HepG2 (cell line): Measurements from ENCODE around the gene WNK1. TPM values are rescaled to one million over a fixed set of nuclear protein-coding genes. Genes with fewer than 3 reads are reported as not detected.

Experiments used
- CCAR2 ChIP-seq: fragments of 200-400 bp; formaldehyde crosslinking; optimal IDR thresholded peaks from 2 replicates; pipeline ENCODE3; 2018; ENCODE audit warnings: low read depth, mild to moderate bottlenecking, low read length, moderate library complexity
- CCDC6 ChIP-seq: sonication (generic); formaldehyde crosslinking; IDR thresholded peaks from 2 replicates; pipeline ENCODE4 v1.8.1; 2022; ENCODE audit warnings: mild to moderate bottlenecking, missing genetic modification reagents, moderate library complexity
- ETV5 ChIP-seq: IDR thresholded peaks from 2 replicates; pipeline ENCODE4 v1.6.1; 2018; ENCODE audit warnings: missing biosample characterization, missing genetic modification reagents, inconsistent platforms, borderline replicate concordance
- FOXC1 ChIP-seq: sonication (generic); formaldehyde crosslinking; IDR thresholded peaks from 2 replicates; pipeline ENCODE4 v1.8.0; 2022; ENCODE audit warnings: mild to moderate bottlenecking, missing genetic modification reagents, borderline replicate concordance
- GLI4 ChIP-seq: sonication (generic); formaldehyde crosslinking; IDR thresholded peaks from 2 replicates; pipeline ENCODE4 v1.5.1; 2020; ENCODE audit warnings: missing genetic modification reagents, mild to moderate bottlenecking, moderate library complexity, borderline replicate concordance
- GTF2F1 ChIP-seq: fragments of 150-350 bp; IDR thresholded peaks from 2 replicates; pipeline ENCODE4 v1.6.1; 2014; ENCODE audit warnings: low read length
- HNRNPL ChIP-seq: fragments of 200-400 bp; formaldehyde crosslinking; IDR thresholded peaks from 2 replicates; pipeline ENCODE4 v1.6.1; 2017; ENCODE audit warnings: mild to moderate bottlenecking, low read depth, low read length
- IRF9 ChIP-seq: sonication (generic); formaldehyde crosslinking; IDR thresholded peaks from 2 replicates; pipeline ENCODE4 v1.8.0; 2022; ENCODE audit warnings: missing genetic modification reagents, mild to moderate bottlenecking, borderline replicate concordance
- MED13 ChIP-seq: sonication (generic); formaldehyde crosslinking; IDR thresholded peaks from 2 replicates; pipeline ENCODE4 v1.5.0; 2020; ENCODE audit warnings: missing genetic modification reagents
- MED8 ChIP-seq: sonication (generic); formaldehyde crosslinking; IDR thresholded peaks from 2 replicates; pipeline ENCODE4 v1.8.1; 2023; ENCODE audit warnings: mild to moderate bottlenecking, missing genetic modification reagents; ENCODE audit not compliant: insufficient replicate concordance
- NFE2L2 ChIP-seq: fragments of 150-350 bp; IDR thresholded peaks from 2 replicates; pipeline ENCODE4 v1.6.1; 2014; ENCODE audit warnings: low read length
- RNF2 ChIP-seq: fragments of 450-650 bp; conservative IDR thresholded peaks from 2 replicates; pipeline ENCODE4 v1.6.1; 2016; ENCODE audit warnings: low read depth
- SMAD1 ChIP-seq: sonication (generic); formaldehyde crosslinking; IDR thresholded peaks from 2 replicates; pipeline ENCODE4 v1.4.0; 2020; ENCODE audit warnings: missing genetic modification reagents, low read depth, mild to moderate bottlenecking, borderline replicate concordance
- SNAPC2 ChIP-seq: sonication (generic); formaldehyde crosslinking; IDR thresholded peaks from 2 replicates; pipeline ENCODE4 v1.8.1; 2022; ENCODE audit warnings: mild to moderate bottlenecking, missing genetic modification reagents
- THAP7 ChIP-seq: sonication (generic); formaldehyde crosslinking; IDR thresholded peaks from 2 replicates; pipeline ENCODE4 v1.8.1; 2023; ENCODE audit warnings: mild to moderate bottlenecking, missing genetic modification reagents
- ZBTB34 ChIP-seq: sonication (generic); formaldehyde crosslinking; IDR thresholded peaks from 2 replicates; pipeline ENCODE4 v1.8.0; 2022; ENCODE audit warnings: mild to moderate bottlenecking, missing genetic modification reagents
- ZMYM4 ChIP-seq: sonication (generic); formaldehyde crosslinking; IDR thresholded peaks from 2 replicates; pipeline ENCODE4 v1.8.1; 2023; ENCODE audit warnings: mild to moderate bottlenecking, missing genetic modification reagents
- ZNF251 ChIP-seq: sonication (generic); formaldehyde crosslinking; IDR thresholded peaks from 2 replicates; pipeline ENCODE4 v1.9.0; 2021; ENCODE audit warnings: mild to moderate bottlenecking, missing genetic modification reagents
- ZNF530 ChIP-seq: sonication (generic); formaldehyde crosslinking; IDR thresholded peaks from 2 replicates; pipeline ENCODE4 v1.5.0; 2020; ENCODE audit warnings: low read depth, mild to moderate bottlenecking, missing genetic modification reagents
- ZNF598 ChIP-seq: sonication (generic); formaldehyde crosslinking; IDR thresholded peaks from 2 replicates; pipeline ENCODE4 v1.5.1; 2020; ENCODE audit warnings: mild to moderate bottlenecking, missing genetic modification reagents, borderline replicate concordance
- ZNF704 ChIP-seq: sonication (generic); formaldehyde crosslinking; IDR thresholded peaks from 2 replicates; pipeline ENCODE4 v1.8.1; 2023; ENCODE audit warnings: mild to moderate bottlenecking, inconsistent platforms, moderate library complexity, missing genetic modification reagents, borderline replicate concordance
- ZNF781 ChIP-seq: sonication (generic); formaldehyde crosslinking; IDR thresholded peaks from 2 replicates; pipeline ENCODE4 v1.5.1; 2020; ENCODE audit warnings: borderline replicate concordance, mild to moderate bottlenecking, missing genetic modification reagents; ENCODE audit errors: not compliant biosample characterization
- ZNF839 ChIP-seq: sonication (generic); formaldehyde crosslinking; IDR thresholded peaks from 2 replicates; pipeline ENCODE4 v1.4.0; 2020; ENCODE audit warnings: missing genetic modification reagents, mild to moderate bottlenecking, borderline replicate concordance
- polyA plus RNA-seq, 8 experiments: library from polyadenylated mRNA; depleted of rRNA in 3 of 8; stranded (reverse) in 7 of 8; unstranded in 1 of 8; fragments of >200 nt; fragmentation: Illumina TruSeq in 4 of 8; extraction: Trizol in 4 of 8; gene quantifications; 2 replicates each; pipeline versions ENCODE4 v1.2.1 to v1.2.3, GENCODE V29; 2011 to 2016; ENCODE audit warnings: low read depth in 4 of 8, missing spikeins in 1 of 8, mixed read lengths in 1 of 8; ENCODE audit not compliant: insufficient read depth in 1 of 8
- total RNA-seq, 5 experiments: library from RNA; depleted of rRNA; stranded (reverse); fragments of >200 nt; fragmentation: Illumina TruSeq; extraction: Trizol; gene quantifications; 2 replicates each; pipeline ENCODE4 v1.2.3, GENCODE V29; 2016; ENCODE audit warnings: low read depth in 1 of 5

WNK1 gene
- total and polyA plus RNA-seq, 2 of the 13 experiments (the other 11 are each of a cell fraction or from before 2014, with no cell fraction given), result 31.1 to 54.8 TPM

- TF ChIP-seq ZNF704 (CRISPR knock-in tag) (peak; percentile 67; the same call in 1 of the 2 replicates), IRF9 (CRISPR knock-in tag) (no peak; the same call in 1 of the 2 replicates), ZNF839 (no peak), ZNF530 (CRISPR knock-in tag) (no peak), ZMYM4 (peak; percentile 93), FOXC1 (peak; percentile 88), CCDC6 (CRISPR knock-in tag) (peak; percentile 95), ZNF781 (CRISPR knock-in tag) (peak; percentile 75), ZNF251 (CRISPR knock-in tag) (no peak), ZNF598 (CRISPR knock-in tag) (peak; percentile 97; the same call in 1 of the 2 replicates), HNRNPL (no peak), RNF2 (peak; percentile 76; the same call in 1 of the 2 replicates), CCAR2 (no peak), GLI4 (CRISPR knock-in tag) (peak; percentile 86; the same call in 1 of the 2 replicates), THAP7 (CRISPR knock-in tag) (no peak), NFE2L2 (no peak), ZBTB34 (CRISPR knock-in tag) (no peak), GTF2F1 (no peak), MED8 (peak; percentile 24), SMAD1 (CRISPR knock-in tag) (no peak), MED13 (peak; percentile 73; the same call in 1 of the 2 replicates), ETV5 (CRISPR knock-in tag) (peak; percentile 74; the same call in 1 of the 2 replicates), SNAPC2 (CRISPR knock-in tag) (no peak; the same call in 1 of the 2 replicates)
These were observed 984 bp upstream of the WNK1 start (continued) for GRCh38 chr12:751192-751998.
